ENCODE results near the gene COA5.
"Not testable (repeated sequence)": the region's sequence is repeated elsewhere in the genome, so short reads cannot be mapped to it uniquely, and the experiment has no call there.

DNA sequence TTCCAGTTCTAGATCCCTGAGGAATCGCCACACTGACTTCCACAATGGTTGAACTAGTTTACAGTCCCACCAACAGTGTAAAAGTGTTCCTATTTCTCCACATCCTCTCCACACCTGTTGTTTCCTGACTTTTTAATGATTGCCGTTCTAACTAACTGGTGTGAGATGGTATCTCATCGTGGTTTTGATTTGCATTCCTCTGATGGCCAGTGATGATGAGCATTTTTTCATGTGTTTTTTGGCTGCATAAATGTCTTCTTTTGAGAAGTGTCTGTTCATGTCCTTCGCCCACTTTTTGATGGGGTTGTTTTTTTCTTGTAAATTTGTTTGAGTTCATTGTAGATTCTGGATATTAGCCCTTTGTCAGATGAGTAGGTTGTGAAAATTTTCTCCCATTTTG lies 13.6 kb downstream of the COA5 start:
- TF ChIP-seq, protein P1, sequence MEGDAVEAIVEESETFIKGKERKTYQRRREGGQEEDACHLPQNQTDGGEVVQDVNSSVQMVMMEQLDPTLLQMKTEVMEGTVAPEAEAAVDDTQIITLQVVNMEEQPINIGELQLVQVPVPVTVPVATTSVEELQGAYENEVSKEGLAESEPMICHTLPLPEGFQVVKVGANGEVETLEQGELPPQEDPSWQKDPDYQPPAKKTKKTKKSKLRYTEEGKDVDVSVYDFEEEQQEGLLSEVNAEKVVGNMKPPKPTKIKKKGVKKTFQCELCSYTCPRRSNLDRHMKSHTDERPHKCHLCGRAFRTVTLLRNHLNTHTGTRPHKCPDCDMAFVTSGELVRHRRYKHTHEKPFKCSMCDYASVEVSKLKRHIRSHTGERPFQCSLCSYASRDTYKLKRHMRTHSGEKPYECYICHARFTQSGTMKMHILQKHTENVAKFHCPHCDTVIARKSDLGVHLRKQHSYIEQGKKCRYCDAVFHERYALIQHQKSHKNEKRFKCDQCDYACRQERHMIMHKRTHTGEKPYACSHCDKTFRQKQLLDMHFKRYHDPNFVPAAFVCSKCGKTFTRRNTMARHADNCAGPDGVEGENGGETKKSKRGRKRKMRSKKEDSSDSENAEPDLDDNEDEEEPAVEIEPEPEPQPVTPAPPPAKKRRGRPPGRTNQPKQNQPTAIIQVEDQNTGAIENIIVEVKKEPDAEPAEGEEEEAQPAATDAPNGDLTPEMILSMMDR (conservative IDR thresholded peaks at IDR 0.05 in 1 of 2, IDR thresholded peaks at IDR 0.05 in 1 of 2; ENCODE audit: low read depth in 1 of 2, low read length in 2 of 2): not testable (repeated sequence)
- not testable (repeated sequence) for TF ChIP-seq EZH2 (IDR thresholded peaks at IDR 0.05; ENCODE audit: low read length, missing control alignments)
